Daoy (cell line): ENCODE measurements around the gene IGFLR1. TPM values are rescaled to one million over a fixed set of nuclear protein-coding genes. Genes with fewer than 3 reads are reported as not detected.
A peak's percentile ranks its signal among the peaks of the same experiment; 100 is the strongest.

ENCODE experiments used
- DNase-seq: peaks from one replicate; pipeline ENCODE4 v3.0.0-alpha.2; 2015; ENCODE audit warnings: low read depth
- total RNA-seq: library from RNA; depleted of rRNA; stranded (reverse); fragments of >200 nt; shearing (Covaris generic); gene quantifications from 2 replicates; pipeline ENCODE4 v1.2.3, GENCODE V29; 2014

IGFLR1 gene
- total RNA-seq, 1 experiment from 2014 or later: 3.9 TPM

- no peak for DNase-seq
Measured at GRCh38 chr19:35755550-35756376, 13.5 kb upstream of the IGFLR1 start.

DNA sequence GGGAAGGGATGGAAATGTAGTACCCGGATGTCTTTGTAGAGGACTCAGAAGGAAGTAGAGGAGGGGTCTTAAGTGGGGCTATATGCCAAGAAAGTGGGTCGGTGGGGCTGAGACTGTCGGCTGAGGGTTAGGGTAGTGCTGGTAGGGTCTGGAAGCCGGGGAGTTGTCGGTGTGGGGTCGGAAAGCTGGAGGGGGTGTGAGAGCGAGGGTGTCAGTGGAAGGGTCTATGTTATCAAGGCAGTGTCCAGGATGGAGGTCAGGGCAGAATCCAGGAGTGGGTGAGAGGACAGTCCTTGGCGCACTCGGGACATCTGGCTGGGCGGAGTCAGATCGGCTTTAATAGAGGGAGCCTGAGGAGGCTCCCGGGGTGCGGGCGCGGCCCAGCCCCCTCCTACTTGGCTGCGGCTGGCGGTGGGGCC is 12.9 kb upstream of the IGFLR1 start:
- DNase-seq: no peak

DNA sequence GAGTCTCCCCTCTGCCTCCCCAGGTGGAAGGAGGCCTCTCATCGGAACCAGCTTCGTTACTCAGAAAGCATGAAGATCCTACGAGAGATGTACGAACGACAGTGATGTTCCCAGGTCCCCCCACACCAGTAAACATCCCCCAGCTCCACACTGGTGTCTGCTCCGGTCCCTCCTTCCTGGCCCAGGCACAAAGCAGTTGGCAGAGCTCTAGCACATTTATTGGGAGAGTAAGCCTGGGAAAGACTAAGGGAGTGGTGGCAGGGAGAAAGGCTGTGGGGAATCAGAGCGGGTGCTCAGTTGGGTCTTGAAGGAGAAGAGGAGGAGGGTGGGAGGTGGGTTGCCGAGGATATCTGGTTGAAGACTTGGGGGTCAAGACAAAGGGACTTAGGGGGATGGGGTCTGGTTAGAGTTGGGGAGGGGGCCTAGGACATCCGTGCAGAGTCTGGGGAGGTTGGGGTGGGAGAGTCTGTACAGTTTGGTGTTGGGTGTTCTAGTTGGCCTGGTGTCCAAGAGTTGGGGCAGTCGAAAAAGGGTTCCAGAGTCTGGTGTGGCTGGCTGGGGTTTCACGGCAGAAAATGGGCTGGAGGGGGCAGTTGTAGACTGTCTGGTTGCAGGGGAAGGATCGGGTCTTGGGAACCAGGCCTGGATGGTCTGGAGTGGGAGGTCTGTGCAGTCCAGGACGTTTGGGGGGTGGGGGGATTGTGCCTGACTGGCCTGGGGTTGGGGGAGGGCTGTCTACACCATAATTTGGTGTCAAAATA is 12.3 kb upstream of the IGFLR1 start:
- DNase-seq: no peak

GRCh38 chr19:35753634-35754369 is 11.6 kb upstream of the IGFLR1 start:
- DNase-seq: no peak

GRCh38 chr19:35752746-35753350 is 10.6 kb upstream of the IGFLR1 start:
- no peak for DNase-seq

DNA sequence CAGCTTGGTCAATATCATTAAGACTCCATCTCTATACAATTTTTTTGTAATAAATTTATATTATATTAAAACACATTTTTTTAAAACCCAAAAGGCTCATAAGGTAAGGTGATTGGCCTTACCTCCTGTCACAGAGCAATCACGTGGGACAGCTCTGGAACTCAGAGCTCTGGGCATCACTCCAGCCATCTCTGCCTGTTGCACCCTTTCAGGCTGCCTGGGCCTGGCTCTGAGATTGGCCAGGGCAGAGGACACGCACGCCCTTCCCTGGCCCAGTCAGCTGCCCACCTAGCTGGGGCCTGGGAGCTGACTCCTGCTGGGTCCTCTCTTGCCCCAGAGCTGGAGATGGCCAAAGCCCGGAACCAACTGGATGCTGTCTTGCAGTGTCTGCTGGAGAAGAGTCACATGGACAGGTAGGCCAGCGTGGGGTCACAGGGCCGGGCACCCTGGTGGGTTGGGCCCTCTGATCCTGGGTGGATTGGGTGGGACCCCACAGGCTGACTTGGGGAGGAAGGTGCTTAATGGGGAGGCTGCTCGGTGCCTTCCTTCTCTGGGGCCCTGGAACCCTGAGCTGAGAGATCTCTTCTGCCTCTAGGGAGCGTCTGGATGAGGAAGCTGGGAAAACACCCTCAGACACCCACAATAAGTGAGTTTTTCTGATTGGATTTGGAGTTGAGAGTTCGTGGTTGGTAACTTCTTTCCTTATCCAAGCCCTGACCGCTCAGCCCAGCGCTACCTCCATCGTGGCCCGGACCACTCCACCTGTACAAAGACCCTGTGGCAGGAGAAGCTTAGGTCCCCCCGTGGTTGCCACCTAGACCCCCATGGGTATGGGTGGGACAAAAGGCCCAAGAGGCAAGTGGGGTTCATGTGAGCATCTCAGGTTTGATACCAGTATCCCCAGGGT is 9.8 kb upstream of the IGFLR1 start:
- DNase-seq: no peak

DNA sequence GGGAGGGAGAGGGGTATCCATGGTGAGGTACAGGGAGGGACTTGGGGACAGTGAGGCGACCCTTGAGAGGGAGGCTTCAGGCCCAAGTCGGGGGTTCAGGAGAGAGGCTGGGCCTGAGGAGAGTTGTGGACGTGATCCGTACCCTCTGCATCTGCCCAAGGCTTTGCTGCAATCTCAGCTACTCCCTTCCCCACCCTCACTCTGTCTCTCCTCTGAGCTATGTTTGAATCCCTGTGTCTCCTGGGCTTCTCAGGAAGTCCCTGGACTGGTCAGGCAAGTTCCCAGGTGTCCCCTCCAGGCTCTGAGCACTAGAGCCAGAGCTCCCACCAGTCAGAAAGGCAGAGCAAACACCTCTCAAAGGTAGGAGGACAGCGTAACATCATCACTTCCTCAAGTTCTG is 7.9 kb upstream of the IGFLR1 start:
- DNase-seq: no peak

- peak; percentile 99 for DNase-seq
Measured at GRCh38 chr19:35748106-35749020, 6.1 kb upstream of the IGFLR1 start, which contains the start of gene LIN37. Gene LIN37 (plus strand): TSS chr19:35748576. CDS start chr19:35748725, 149 bp downstream.

DNA sequence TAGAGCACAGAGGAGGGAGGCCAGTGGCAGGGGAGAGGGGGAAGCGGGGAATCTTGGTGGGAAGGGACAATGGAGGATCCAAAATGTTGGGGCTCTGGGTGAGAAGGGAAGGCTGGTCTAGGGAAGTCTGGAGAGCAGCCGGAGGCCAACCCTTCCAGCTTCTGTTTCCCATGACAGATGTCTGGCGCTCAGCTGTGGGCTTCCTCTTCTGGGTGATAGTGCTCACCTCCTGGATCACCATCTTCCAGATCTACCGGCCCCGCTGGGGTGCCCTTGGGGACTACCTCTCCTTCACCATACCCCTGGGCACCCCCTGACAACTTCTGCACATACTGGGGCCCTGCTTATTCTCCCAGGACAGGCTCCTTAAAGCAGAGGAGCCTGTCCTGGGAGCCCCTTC is 4.3 kb upstream of the IGFLR1 start:
- no peak for DNase-seq

DNA sequence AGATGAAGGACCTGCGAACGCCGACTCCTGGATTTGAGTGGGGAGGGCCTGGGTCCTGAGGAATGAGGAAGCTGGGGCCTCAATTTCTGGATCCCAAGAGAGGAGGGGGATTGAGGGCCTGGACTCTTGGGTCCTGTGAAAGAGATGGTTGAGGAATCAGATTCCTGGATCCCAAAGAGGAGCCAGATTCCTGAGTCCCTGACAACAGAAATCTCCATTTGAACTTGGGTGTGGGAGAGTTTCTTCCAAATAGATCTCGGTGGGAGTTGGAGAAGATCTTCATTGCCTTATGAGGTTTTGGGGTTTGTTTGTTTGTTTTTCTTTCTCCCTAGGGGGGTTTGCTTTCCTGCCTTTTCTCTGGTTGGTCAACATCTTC is 3.8 kb upstream of the IGFLR1 start:
- DNase-seq: no peak

DNA sequence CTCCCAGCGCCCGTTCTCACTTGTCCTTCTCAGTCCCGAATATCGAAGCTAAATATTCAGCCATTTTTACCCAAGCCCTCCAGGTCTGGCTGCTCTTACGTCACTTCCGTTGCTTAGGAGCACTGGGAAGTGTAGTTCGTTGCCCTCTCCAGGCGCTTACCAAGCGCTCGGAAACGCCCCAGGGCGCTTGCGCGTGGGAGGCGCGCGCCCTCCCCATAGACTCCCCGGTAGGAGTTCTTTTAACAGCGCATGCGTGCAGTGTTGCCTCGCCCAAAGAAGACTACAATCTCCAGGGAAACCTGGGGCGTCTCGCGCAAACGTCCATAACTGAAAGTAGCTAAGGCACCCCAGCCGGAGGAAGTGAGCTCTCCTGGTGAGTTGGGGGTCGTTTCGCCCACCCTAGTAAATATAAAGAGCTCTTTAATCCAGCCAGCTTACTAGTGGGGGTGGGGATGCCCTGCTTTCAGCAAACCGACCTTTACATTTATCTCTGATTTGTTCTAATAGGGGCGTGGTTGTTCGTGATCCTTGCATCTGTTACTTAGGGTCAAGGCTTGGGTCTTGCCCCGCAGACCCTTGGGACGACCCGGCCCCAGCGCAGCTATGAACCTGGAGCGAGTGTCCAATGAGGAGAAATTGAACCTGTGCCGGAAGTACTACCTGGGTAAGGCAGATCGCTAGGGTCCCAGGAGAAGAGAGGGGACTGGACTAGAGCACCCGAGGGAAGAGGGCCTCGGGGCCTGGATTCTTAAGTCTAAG is 3.3 kb upstream of the IGFLR1 start, which contains the start of the genes PSENEN and U2AF1L4:
TSS of gene PSENEN (plus strand) at position 324 of the 759 bp plus-strand sequence. CDS start at position 604, 280 bp downstream.
TSS of gene U2AF1L4 (minus strand) at position 91 of the 759 bp plus-strand sequence. CDS start at position 64, 27 bp downstream.
- DNase-seq: peak; percentile 99

- DNase-seq: peak; percentile 95
Measured at GRCh38 chr19:35744430-35745327, 2.4 kb upstream of the IGFLR1 start.

GRCh38 chr19:35743640-35744429 is 1.6 kb upstream of the IGFLR1 start:
- DNase-seq: no peak

GRCh38 chr19:35741203-35741515 is 1.1 kb downstream of the IGFLR1 start:
- no peak for DNase-seq

DNA sequence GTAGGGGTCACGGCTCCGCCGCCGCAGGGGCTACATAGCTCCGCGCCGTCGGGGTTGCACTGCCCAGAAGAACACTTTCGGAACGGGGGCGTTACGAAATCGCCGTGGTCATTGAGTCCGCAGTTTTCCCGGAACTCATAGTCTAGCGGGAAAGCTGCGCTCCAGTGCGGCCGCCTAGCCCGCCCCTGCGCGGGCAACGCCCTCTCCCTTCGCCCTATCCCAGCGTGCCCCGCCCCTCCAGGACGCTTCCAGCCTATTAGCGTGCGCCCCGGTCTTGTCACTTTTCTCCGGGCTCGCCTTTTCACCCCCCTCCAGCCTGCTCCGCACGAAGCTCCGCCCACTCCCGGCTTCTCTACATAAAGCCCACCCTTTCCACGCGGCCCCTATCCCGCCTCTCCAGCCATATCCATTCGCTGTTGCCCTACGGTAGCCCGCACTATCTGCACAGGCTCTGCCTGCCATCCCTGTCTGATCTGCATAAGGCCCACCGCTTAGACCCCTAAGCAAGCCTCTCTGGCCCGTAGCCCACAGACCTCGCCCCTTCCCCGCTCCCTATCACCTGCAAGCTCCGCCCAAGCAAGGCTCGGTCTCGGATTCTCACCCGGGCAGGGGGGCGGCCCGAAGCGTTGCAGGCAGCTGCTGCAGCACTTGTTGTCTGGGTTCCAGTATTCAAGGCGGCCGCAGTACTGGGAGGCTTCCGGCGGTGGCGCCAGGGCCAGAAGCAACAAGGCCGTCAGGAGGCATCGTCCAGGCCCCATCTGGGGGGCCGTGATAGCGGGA is 1.6 kb downstream of the IGFLR1 start:
- DNase-seq: peak; percentile 99

- DNase-seq: no peak
Measured at GRCh38 chr19:35740108-35740422, 2.2 kb downstream of the IGFLR1 start.
